GM12878 (cell line): Measurements from ENCODE around the gene CCDC80. TPM values are rescaled to one million over a fixed set of nuclear protein-coding genes. Genes with fewer than 3 reads are reported as not detected.
A peak's percentile ranks its signal among the peaks of the same experiment; 100 is the strongest.

Experiments
- BMI1 ChIP-seq: fragments of 450-650 bp; IDR thresholded peaks from 2 replicates; pipeline ENCODE4 v1.6.1; 2016; ENCODE audit warnings: mild to moderate bottlenecking, moderate library complexity, borderline replicate concordance
- BRCA1 ChIP-seq: IDR thresholded peaks from 2 replicates; pipeline ENCODE4 v1.6.1; 2011; ENCODE audit warnings: low read depth, low read length, improper control_type of control experiment
- CBX5 ChIP-seq: sonication (generic); IDR thresholded peaks from 2 replicates; pipeline ENCODE4 v1.6.1; 2016; ENCODE audit warnings: low read depth, moderate library complexity, mild to moderate bottlenecking, inconsistent platforms
- CREM ChIP-seq: IDR thresholded peaks from 2 replicates; pipeline ENCODE4 v1.6.1; 2014; ENCODE audit warnings: antibody characterized with exemption, low read depth
- DPF2 ChIP-seq: fragments of 450-650 bp; IDR thresholded peaks from 2 replicates; pipeline ENCODE4 v1.6.1; 2017; ENCODE audit warnings: mild to moderate bottlenecking
- EZH2 ChIP-seq: IDR thresholded peaks from 2 replicates; pipeline ENCODE4 v1.6.1; 2012; ENCODE audit warnings: low read depth, mild to moderate bottlenecking, control low read depth, inconsistent platforms, low read length, borderline replicate concordance; ENCODE audit not compliant: control insufficient read depth
- HDAC6 ChIP-seq: fragments of 200-600 bp; sonication (generic); IDR thresholded peaks from one replicate; pipeline ENCODE4 v1.8.0; 2017; ENCODE audit warnings: antibody characterized with exemption; ENCODE audit not compliant: unreplicated experiment
- IRF4 ChIP-seq: IDR thresholded peaks from 2 replicates; pipeline ENCODE4 v1.6.1; 2011; ENCODE audit warnings: low read depth, low read length
- JUNB ChIP-seq: IDR thresholded peaks from 2 replicates; pipeline ENCODE4 v1.6.1; 2016; ENCODE audit warnings: antibody characterized with exemption, mild to moderate bottlenecking
- KDM1A ChIP-seq: fragments of 200-600 bp; sonication (generic); IDR thresholded peaks from 2 replicates; pipeline ENCODE4 v1.6.1; 2016; ENCODE audit warnings: borderline replicate concordance
- NFIC ChIP-seq: IDR thresholded peaks from 2 replicates; pipeline ENCODE4 v1.6.1; 2012; ENCODE audit warnings: low read depth, mild to moderate bottlenecking, inconsistent platforms, low read length, moderate library complexity
- NR2C1 ChIP-seq: fragments of 450-650 bp; IDR thresholded peaks from 2 replicates; pipeline ENCODE4 v1.6.1; 2017; ENCODE audit warnings: antibody characterized with exemption, mild to moderate bottlenecking, moderate library complexity
- POLR2AphosphoS5 ChIP-seq: IDR thresholded peaks from 2 replicates; pipeline ENCODE4 v1.6.1; 2011; ENCODE audit warnings: mild to moderate bottlenecking, low read length, inconsistent platforms
- POU2F2 ChIP-seq: IDR thresholded peaks from 3 replicates; pipeline ENCODE4 v1.6.1; 2011; ENCODE audit warnings: low read depth, mild to moderate bottlenecking, low read length, borderline replicate concordance
- SIN3A ChIP-seq: IDR thresholded peaks from 2 replicates; pipeline ENCODE4 v1.6.1; 2012; ENCODE audit warnings: low read depth, low read length, improper control_type of control experiment
- SIX5 ChIP-seq: IDR thresholded peaks from 2 replicates; pipeline ENCODE4 v1.6.1; 2011; ENCODE audit warnings: mild to moderate bottlenecking, low read depth, low read length, moderate library complexity; ENCODE audit not compliant: severe bottlenecking
- STAT1 ChIP-seq: fragments of 450-650 bp; conservative IDR thresholded peaks from 2 replicates; pipeline ENCODE4 v1.6.1; 2014; ENCODE audit warnings: antibody characterized with exemption, mild to moderate bottlenecking
- SUPT20H ChIP-seq: IDR thresholded peaks from 2 replicates; pipeline ENCODE4 v1.6.1; 2011; ENCODE audit warnings: low read depth, mild to moderate bottlenecking, low read length, moderate library complexity, borderline replicate concordance; ENCODE audit not compliant: control insufficient read depth
- TARDBP ChIP-seq: IDR thresholded peaks from 2 replicates; pipeline ENCODE4 v1.6.1; 2016; ENCODE audit warnings: borderline replicate concordance
- TCF3 ChIP-seq: IDR thresholded peaks from 2 replicates; pipeline ENCODE4 v1.6.1; 2012; ENCODE audit warnings: low read depth, mild to moderate bottlenecking, low read length, borderline replicate concordance; ENCODE audit not compliant: insufficient read depth
- polyA plus RNA-seq, 11 experiments: library from polyadenylated mRNA; depleted of rRNA in 4 of 11; unstranded in 6 of 11; stranded (reverse) in 5 of 11; fragments of >200 nt; fragmentation: Nextera tagmentation in 4 of 11; fragmentation: Illumina TruSeq in 1 of 11; extraction: Ambion mirVana in 4 of 11; extraction: Trizol in 1 of 11; gene quantifications; 1 replicate in 1 of 11; 2 replicates in 10 of 11; pipeline versions ENCODE4 v1.2.1 to v1.2.3, GENCODE V29; 2011 to 2016; ENCODE audit warnings: inconsistent platforms in 2 of 11, missing spikeins in 2 of 11, low read depth in 1 of 11
- total RNA-seq, 4 experiments: library from RNA; depleted of rRNA in 3 of 4; stranded (reverse); fragments of >200 nt in 3 of 4; fragmentation: Illumina TruSeq in 1 of 4; extraction: Trizol in 1 of 4; gene quantifications; 2 replicates each; pipeline versions ENCODE4 v1.2.1 to v1.2.3, GENCODE V29; 2013 to 2021
- TF ChIP-seq, protein P1 (sequence below): fragments of 450-650 bp; IDR thresholded peaks from 2 replicates; pipeline ENCODE4 v1.6.1; 2017; ENCODE audit warnings: mild to moderate bottlenecking, moderate library complexity
- TF ChIP-seq, protein P2 (sequence below): fragments of 450-650 bp; IDR thresholded peaks from 2 replicates; pipeline ENCODE4 v1.6.1; 2016; ENCODE audit warnings: mild to moderate bottlenecking
- TF ChIP-seq, protein P3 (sequence below): fragments of 450-650 bp; IDR thresholded peaks from 2 replicates; pipeline ENCODE4 v1.6.1; 2017; ENCODE audit warnings: mild to moderate bottlenecking

The CCDC80 gene
- total and polyA plus RNA-seq, 10 of the 15 experiments (the other 5 are each of a cell fraction or from before 2014, with no cell fraction given): 0.01 to 0.59 (median 0.21) TPM; not detected in 5

DNA sequence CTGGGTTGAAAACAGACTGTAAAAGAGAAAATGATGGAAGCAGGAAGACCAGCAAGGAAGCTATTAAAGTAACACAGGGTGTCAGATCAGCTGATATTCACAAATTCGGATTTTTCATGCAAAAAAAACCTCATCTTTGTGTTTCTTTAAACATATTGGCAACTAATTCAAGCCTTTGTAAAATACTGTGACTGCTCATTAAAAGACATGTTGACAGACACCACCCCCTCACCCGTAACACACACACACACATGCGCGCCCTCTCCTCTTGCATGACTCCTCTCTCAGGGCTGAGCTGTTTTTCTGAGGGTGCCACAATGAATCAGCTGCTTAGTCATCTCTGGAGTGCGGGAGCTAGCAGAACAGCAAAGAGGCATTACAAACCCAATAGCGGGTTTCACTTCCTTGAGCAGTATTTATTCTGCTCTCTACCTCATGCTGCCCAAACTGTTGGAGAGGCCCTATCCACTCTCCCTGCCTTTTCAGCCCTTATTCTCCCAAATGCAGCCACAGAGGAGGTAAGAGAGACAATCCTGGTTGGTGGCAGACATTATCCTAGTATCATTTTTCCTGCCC, 35.8 kb upstream of the CCDC80 start (continued):
- TF ChIP-seq SUPT20H (no peak), SIX5 (no peak), TARDBP (0 out of 2 replicates have a peak, but pooled peaks have one; percentile 72), POLR2AphosphoS5 (no peak), KDM1A (no peak), STAT1 (0 out of 2 replicates have a peak, but pooled peaks have one; percentile 72), NR2C1 (no peak), CREM (peak; percentile 97), TCF3 (peak; percentile 96), NFIC (peak; percentile 100), SIN3A (no peak), HDAC6 (no peak), BMI1 (peak; percentile 94), CBX5 (peak; percentile 98), POU2F2 (peak; percentile 98), JUNB (peak; percentile 100), BRCA1 (no peak), IRF4 (peak; percentile 100), DPF2 (peak; percentile 100), EZH2 (peak; percentile 84; the same call in 1 of the 2 replicates)
- TF ChIP-seq, protein P1, sequence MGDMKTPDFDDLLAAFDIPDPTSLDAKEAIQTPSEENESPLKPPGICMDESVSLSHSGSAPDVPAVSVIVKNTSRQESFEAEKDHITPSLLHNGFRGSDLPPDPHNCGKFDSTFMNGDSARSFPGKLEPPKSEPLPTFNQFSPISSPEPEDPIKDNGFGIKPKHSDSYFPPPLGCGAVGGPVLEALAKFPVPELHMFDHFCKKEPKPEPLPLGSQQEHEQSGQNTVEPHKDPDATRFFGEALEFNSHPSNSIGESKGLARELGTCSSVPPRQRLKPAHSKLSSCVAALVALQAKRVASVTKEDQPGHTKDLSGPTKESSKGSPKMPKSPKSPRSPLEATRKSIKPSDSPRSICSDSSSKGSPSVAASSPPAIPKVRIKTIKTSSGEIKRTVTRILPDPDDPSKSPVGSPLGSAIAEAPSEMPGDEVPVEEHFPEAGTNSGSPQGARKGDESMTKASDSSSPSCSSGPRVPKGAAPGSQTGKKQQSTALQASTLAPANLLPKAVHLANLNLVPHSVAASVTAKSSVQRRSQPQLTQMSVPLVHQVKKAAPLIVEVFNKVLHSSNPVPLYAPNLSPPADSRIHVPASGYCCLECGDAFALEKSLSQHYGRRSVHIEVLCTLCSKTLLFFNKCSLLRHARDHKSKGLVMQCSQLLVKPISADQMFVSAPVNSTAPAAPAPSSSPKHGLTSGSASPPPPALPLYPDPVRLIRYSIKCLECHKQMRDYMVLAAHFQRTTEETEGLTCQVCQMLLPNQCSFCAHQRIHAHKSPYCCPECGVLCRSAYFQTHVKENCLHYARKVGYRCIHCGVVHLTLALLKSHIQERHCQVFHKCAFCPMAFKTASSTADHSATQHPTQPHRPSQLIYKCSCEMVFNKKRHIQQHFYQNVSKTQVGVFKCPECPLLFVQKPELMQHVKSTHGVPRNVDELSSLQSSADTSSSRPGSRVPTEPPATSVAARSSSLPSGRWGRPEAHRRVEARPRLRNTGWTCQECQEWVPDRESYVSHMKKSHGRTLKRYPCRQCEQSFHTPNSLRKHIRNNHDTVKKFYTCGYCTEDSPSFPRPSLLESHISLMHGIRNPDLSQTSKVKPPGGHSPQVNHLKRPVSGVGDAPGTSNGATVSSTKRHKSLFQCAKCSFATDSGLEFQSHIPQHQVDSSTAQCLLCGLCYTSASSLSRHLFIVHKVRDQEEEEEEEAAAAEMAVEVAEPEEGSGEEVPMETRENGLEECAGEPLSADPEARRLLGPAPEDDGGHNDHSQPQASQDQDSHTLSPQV: no peak
- TF ChIP-seq, protein P2, sequence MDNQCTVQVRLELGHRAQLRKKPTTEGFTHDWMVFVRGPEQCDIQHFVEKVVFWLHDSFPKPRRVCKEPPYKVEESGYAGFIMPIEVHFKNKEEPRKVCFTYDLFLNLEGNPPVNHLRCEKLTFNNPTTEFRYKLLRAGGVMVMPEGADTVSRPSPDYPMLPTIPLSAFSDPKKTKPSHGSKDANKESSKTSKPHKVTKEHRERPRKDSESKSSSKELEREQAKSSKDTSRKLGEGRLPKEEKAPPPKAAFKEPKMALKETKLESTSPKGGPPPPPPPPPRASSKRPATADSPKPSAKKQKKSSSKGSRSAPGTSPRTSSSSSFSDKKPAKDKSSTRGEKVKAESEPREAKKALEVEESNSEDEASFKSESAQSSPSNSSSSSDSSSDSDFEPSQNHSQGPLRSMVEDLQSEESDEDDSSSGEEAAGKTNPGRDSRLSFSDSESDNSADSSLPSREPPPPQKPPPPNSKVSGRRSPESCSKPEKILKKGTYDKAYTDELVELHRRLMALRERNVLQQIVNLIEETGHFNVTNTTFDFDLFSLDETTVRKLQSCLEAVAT: peak; percentile 94
- TF ChIP-seq, protein P3, sequence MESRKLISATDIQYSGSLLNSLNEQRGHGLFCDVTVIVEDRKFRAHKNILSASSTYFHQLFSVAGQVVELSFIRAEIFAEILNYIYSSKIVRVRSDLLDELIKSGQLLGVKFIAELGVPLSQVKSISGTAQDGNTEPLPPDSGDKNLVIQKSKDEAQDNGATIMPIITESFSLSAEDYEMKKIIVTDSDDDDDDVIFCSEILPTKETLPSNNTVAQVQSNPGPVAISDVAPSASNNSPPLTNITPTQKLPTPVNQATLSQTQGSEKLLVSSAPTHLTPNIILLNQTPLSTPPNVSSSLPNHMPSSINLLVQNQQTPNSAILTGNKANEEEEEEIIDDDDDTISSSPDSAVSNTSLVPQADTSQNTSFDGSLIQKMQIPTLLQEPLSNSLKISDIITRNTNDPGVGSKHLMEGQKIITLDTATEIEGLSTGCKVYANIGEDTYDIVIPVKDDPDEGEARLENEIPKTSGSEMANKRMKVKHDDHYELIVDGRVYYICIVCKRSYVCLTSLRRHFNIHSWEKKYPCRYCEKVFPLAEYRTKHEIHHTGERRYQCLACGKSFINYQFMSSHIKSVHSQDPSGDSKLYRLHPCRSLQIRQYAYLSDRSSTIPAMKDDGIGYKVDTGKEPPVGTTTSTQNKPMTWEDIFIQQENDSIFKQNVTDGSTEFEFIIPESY: 0 out of 2 replicates have a peak, but pooled peaks have one; percentile 54
